ENCODE results near the gene TMPRSS7. TPM values are rescaled to one million over a fixed set of nuclear protein-coding genes. Genes with fewer than 3 reads are reported as not detected.

The TMPRSS7 gene
- total and polyA plus RNA-seq, 2 of the 8 experiments (the other 6 are each of a cell fraction or from before 2014, with no cell fraction given): not detected

DNA sequence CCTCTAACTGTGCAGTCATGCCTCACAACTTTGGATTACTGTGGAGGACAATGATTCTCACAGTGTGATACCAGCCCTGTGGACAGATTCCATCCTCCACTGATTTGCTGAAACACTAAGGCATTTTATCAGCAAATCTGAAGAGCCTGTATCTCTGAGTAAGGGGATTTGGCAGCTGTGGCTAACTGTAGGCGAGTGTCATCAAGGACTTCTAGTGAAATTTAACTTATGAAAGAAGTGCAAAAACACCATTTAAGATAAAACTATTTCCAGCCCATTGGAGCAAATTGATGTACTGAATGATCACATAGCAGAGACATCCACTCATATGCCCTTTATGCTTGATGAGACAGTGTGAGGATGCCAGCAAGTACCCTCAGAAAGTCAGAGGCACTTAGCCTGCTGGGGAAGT, 13.9 kb upstream of the TMPRSS7 start (continued):
- TF ChIP-seq HDAC6 (IDR thresholded peaks at IDR 0.05; ENCODE audit: low read depth, low read length): no peak
- TF ChIP-seq CTBP2 (IDR thresholded peaks at IDR 0.05; ENCODE audit: borderline replicate concordance, insufficient read depth, insufficient read length, low read length): no peak
- TF ChIP-seq CHD1 (IDR thresholded peaks at IDR 0.05; ENCODE audit: low read depth, low read length): no peak
- no peak for TF ChIP-seq EZH2 (IDR thresholded peaks at IDR 0.05; ENCODE audit: low read depth, low read length, severe bottlenecking)
- TF ChIP-seq KDM5A (IDR thresholded peaks at IDR 0.05; ENCODE audit: low read length): no peak
- TF ChIP-seq ASH2L (IDR thresholded peaks at IDR 0.05; ENCODE audit: low read length): no peak
